Heart right ventricle (tissue), 16 donors: ENCODE data around the gene ATP10A. TPM values are rescaled to one million over a fixed set of nuclear protein-coding genes. Genes with fewer than 3 reads are reported as not detected.

Experiments
- ATAC-seq, 8 donors: fragments of 200-7000 bp; cut with Tn5 transposase; one replicate each; pipeline ENCODE4 v1.9.1; 2020; ENCODE audit warnings: mild to moderate bottlenecking in 8 of 8, moderate library complexity in 8 of 8, moderate number of reproducible peaks in 1 of 8
- DNase-seq, 2 donors: peaks; one replicate each; pipeline ENCODE4 v3.0.0-alpha.2; 2020
- H3K27ac ChIP-seq, 10 donors: fragments of 200-600 bp; sonication (generic) in 2 of 10; one replicate each; pipeline versions ENCODE4 v1.5.0 to v1.8.0; 2020 to 2022; ENCODE audit warnings: mild to moderate bottlenecking in 3 of 10
- H3K27me3 ChIP-seq, 7 donors: fragments of 200-600 bp; one replicate each; pipeline ENCODE4 v1.8.0; 2021 to 2022; ENCODE audit warnings: mild to moderate bottlenecking in 2 of 7
- H3K36me3 ChIP-seq, 9 donors: fragments of 200-600 bp; sonication (generic) in 1 of 9; one replicate each; pipeline versions ENCODE4 v1.5.0 to v1.8.0; 2020 to 2022; ENCODE audit warnings: mild to moderate bottlenecking in 2 of 9
- H3K4me1 ChIP-seq, 9 donors: fragments of 200-600 bp; sonication (generic) in 1 of 9; one replicate each; pipeline versions ENCODE4 v1.5.0 to v1.8.0; 2020 to 2022; ENCODE audit warnings: mild to moderate bottlenecking in 4 of 9
- H3K4me3 ChIP-seq, 10 donors: fragments of 200-600 bp; sonication (generic) in 2 of 10; one replicate each; pipeline versions ENCODE4 v1.5.0 to v1.8.0; 2020 to 2022; ENCODE audit warnings: mild to moderate bottlenecking in 7 of 10, moderate library complexity in 2 of 10
- H3K9me3 ChIP-seq, 11 donors: fragments of 200-600 bp in 10 of 11; sonication (generic) in 2 of 11; one replicate each; pipeline versions ENCODE4 v1.5.0 to v1.8.0; 2013 to 2022; ENCODE audit warnings: mild to moderate bottlenecking in 2 of 11, control low read depth in 1 of 11, moderate library complexity in 1 of 11
- CTCF ChIP-seq, 9 donors: fragments of 200-600 bp; sonication (generic) in 2 of 9; IDR thresholded peaks; one replicate each; pipeline versions ENCODE4 v1.5.0 to v1.8.0; 2021 to 2022; ENCODE audit warnings: antibody characterized with exemption in 9 of 9, mild to moderate bottlenecking in 5 of 9, moderate library complexity in 1 of 9
- WGBS, 2 donors: extraction: QIAGEN DNeasy Blood & Tissue Kit; methylation state at CpG; one replicate each; pipeline ENCODE4 v1.1.7; 2013; ENCODE audit warnings: inconsistent platforms in 1 of 2; 5-methylcytosine and 5-hydroxymethylcytosine counted together
- intact Hi-C, 10 donors: fragments of 100-400 bp; cut with DNase I; formaldehyde crosslinking; loops; one replicate each; pipeline versions ENCODE4 v1.11.1 to v1.14.2; 2022
- polyA plus RNA-seq, 2 donors: library from polyadenylated mRNA; stranded (reverse); fragments of 200-250 nt; gene quantifications; one replicate each; pipeline ENCODE4 v1.2.3, GENCODE V29; 2013
- total RNA-seq, 10 donors: library from RNA; stranded (reverse); fragmentation: NEBNext Ultra II Directional in 3 of 10; extraction: Animal tissue kit (Norgen Biotek cat#: 25700) in 3 of 10; gene quantifications; one replicate each; pipeline versions ENCODE4 v1.2.1 to v1.2.4, GENCODE V29; 2021 to 2023
- donor health status: Arrhythmogenic right ventricular cardiomyopathy.
- donor health status: ischemic (EF 13 %, LVEDD 7.1; RV severe dilation, severe dysfunction).
- donor health status: healthy with polysubstance abuse.
- donor health status: DM: no; HTN: yes; CAD: no.
- donor health status: DM: no; HTN: no; CAD: no.
- donor health status: ischemic (EF 25% LVEDD 6.9; RV normal size, moderate dysfunction).
- donor health status: ischemic (EF 25% LVEDD 5.7; RV mildly dilated, moderate dysfunction).
- donor health status: healthy.
- donor health status: DM: yes; HTN: yes; CAD: no.
- donor health status: Ischemic cardiomyopathy.
- donor health status: ischemic (EF 35%, LVEDD 5.7; RV mildly dilated, moderate dysfunction).
- donor health status: nonischemic (EF 11% LVEDD 7.7; RV severe dilation, severe dysfunction).
- donor health status: DM: yes; HTN: yes; CAD: no.
- donor health status: PGD.
- donor health status: ischemic (EF 29% LVEDD 5.4; RV normal size, mild dysfunction).
- donor health status: nonischemic (EF 23%, LVEDD 6.1; RV moderate dilation, normal function).

The ATP10A gene
- total and polyA plus RNA-seq, 12 donors: 0.45 to 2.2 (median 0.89) TPM

- no peaks in the 10 kb centered on the region for H3K27me3 ChIP-seq
- H3K9me3 ChIP-seq: no peaks in the 10 kb centered on the region
- no peak overlapping the region for H3K4me3 ChIP-seq
- TF ChIP-seq CTCF (IDR thresholded peaks at IDR 0.05): peak; percentile 45 to 73 (median 67)
- peak in 7 of 8 donors; percentile 38 to 85 (median 69) for ATAC-seq
- WGBS, 2 donors: 36 to 42% methylated on average over 10 of the region's 10 CpGs
- H3K4me1 ChIP-seq: no peaks in the 10 kb centered on the region
- no peak overlapping the region for H3K27ac ChIP-seq
- DNase-seq: peak; percentile 25 to 61
- H3K36me3 ChIP-seq: peaks cover 0 to 6% (median 0%) of the 10 kb centered on the region in 9 donors
- intact Hi-C loops: no loop called here
Measured at GRCh38 chr15:25710184-25710583, 152.9 kb downstream of the ATP10A start.

GRCh38 chr15:25709437-25710159 lies 153.5 kb downstream of the ATP10A start:
- Histone ChIP-seq H3K4me3 (no peak overlapping the region), H3K27me3 (no peaks in the 10 kb centered on the region), H3K4me1 (no peaks in the 10 kb centered on the region), H3K9me3 (no peaks in the 10 kb centered on the region), H3K27ac (no peak overlapping the region), H3K36me3 (peaks cover 0 to 6% (median 0%) of the 10 kb centered on the region in 9 donors)
- intact Hi-C loops: no loop called here
- ATAC-seq (peak in 1 of 8 donors; percentile 29), DNase-seq (no peak)
- TF ChIP-seq CTCF (IDR thresholded peaks at IDR 0.05): no peak
- 85 to 88% methylated on average over 19 of the region's 19 CpGs for WGBS, 2 donors

- DNase-seq: no peak
- no peaks in the 10 kb centered on the region for H3K9me3 ChIP-seq
- no peak for ATAC-seq
- WGBS, 2 donors: 90 to 93% methylated on average over 8 of the region's 8 CpGs
- intact Hi-C loops: no loop called here
- TF ChIP-seq CTCF (IDR thresholded peaks at IDR 0.05): no peak
- no peak overlapping the region for H3K4me3 ChIP-seq
- H3K36me3 ChIP-seq: peaks cover 0 to 1% (median 0%) of the 10 kb centered on the region in 9 donors
- no peaks in the 10 kb centered on the region for H3K27me3 ChIP-seq
- H3K4me1 ChIP-seq: no peaks in the 10 kb centered on the region
- no peak overlapping the region for H3K27ac ChIP-seq
Measured at GRCh38 chr15:25708391-25708790, 154.7 kb downstream of the ATP10A start.

- H3K36me3 ChIP-seq: no peaks in the 10 kb centered on the region
- H3K4me3 ChIP-seq: no peak overlapping the region
- no peak for TF ChIP-seq CTCF (IDR thresholded peaks at IDR 0.05)
- 86% methylated on average over 27 of the region's 27 CpGs for WGBS, 2 donors
- ATAC-seq (no peak), DNase-seq (no peak)
- no peak overlapping the region for H3K27ac ChIP-seq
- no peaks in the 10 kb centered on the region for H3K9me3 ChIP-seq
- no peaks in the 10 kb centered on the region for H3K27me3 ChIP-seq
- intact Hi-C loops: no loop called here
- no peaks in the 10 kb centered on the region for H3K4me1 ChIP-seq
Measured at GRCh38 chr15:25707656-25708365, 155.3 kb downstream of the ATP10A start.
